GM18868 (cell line): ENCODE results near the gene NTM.
"Not testable (repeated sequence)": the region's sequence is repeated elsewhere in the genome, so short reads cannot be mapped to it uniquely, and the experiment has no call there.

Experiments used
- ATAC-seq: cut with Tn5 transposase; IDR thresholded peaks from one replicate; pipeline ENCODE4 v1.9.1; 2021; ENCODE audit warnings: mild to moderate bottlenecking, moderate library complexity; ENCODE audit not compliant: unreplicated experiment

Gene NTM

DNA sequence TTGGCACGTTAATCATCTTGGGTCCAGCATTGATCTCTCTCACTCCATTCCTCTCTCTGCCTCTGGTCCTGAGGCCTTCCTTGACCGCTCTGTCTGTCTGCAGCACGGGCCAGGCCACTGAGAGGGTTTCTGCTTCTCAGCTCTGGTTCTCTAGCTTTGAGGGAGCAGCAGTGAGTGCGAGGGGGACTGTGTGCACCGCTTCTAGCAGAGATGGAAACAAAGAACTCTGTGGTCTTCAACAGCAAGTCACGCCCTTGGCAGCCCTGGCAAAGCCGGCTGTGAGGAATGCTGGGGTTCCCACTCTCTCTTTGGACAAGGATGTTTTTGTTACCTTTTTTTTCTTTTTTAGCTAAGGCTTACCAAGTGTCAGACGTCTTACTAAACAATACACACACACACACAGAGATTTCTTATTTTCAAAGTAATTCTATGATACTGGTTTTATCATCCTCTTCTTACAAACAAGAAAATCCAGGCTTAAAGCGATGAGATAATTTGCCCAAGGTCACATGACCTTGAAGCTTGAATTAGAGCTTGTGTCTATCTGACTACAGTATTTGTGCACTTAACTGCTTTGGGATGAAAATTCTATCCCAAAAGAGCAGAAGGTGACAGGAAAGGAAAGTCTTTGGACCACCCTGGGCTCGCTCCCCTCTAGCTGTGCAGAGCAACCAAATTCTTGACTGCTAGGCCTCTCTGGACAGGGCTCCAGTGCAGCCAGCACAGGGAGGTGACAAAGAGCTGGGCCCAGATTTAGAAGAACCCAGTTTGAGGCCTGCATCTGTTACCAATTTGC is 293.2 kb downstream of the NTM start:
- ATAC-seq = no peak

DNA sequence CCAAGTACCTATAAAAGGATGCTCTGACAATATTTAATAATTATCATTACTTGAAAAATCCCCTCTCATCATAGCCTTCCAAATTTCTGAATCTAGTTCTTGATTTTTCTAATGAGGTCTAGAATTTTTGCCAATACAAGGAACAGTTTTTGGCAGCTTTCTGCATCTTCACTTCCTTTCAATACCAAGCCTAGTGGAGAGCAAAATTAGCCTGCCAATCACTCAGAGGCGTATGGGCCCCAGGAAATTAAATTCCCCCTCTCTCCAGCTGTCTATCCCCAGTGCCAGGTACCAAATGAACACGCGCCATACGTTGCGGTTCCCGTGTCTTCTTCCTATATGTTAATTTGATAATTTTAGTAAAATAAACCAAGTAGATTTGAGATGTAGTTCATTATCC is 293.9 kb downstream of the NTM start:
- no peak for ATAC-seq

DNA sequence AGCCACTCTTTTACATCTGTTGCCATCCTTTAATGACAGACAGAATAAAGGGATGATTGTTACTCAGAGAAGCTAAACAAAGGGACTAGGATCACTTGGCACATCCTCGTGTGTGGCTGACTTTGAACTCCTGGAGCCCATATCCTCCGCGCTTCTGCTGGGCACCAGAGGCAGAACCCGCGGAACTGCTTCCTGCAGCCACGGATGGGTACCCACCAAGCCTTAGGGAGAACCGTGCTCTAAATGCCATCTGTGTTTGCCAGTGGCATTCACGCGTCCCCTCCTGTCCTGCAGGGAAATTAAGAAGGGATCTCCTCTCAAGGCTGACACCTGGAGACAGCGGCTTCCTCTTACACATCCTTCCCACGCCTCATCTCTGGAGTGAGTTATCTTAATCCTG is 294.4 kb downstream of the NTM start:
- no peak for ATAC-seq

GRCh38 chr11:131665344-131665968 is 295.0 kb downstream of the NTM start:
- no peak for ATAC-seq

GRCh38 chr11:131666006-131666405 is 295.6 kb downstream of the NTM start:
- ATAC-seq = no peak

DNA sequence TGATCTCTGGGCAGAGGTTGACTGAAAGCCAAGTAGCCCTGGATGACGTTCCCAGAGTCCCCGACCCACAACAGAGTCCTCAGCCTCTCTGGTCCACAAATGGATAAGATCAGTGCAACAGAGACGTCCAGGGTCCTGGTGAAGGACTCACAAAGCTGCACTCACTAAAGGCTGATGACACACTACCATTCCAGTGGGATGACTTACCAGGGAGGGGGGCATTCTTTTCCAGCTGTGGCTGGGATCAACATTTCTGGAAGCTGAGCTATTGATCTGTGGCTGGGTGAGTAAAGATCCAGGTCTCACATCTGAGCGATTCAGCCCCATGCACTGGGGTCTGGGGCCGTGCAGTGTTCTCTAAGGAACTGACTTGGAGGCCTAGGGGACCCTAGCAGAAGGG is 296.2 kb downstream of the NTM start:
- ATAC-seq = no peak

- no peak for ATAC-seq
Observed at GRCh38 chr11:131667566-131667965, 297.2 kb downstream of the NTM start.

- ATAC-seq = peak; percentile 91
Observed at GRCh38 chr11:131668500-131669400, 298.3 kb downstream of the NTM start.

DNA sequence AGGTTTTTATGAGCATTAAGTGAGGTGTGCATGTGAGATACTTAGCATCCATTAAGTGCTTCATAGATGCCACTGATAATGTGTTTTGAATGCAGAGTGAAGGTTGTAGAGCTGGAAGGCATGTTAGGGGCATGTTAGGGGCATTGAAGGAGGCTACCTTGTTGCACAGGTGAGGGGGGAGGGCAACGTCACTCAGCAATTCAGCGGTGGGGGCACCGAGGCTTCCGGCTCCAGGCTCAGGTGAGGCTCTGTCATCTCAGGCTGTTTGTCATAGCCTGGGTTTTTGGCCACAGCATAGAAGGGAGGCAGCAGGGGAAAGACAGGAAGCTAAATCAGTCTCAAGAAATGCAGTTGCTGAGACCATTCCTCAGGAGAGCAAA is 299.0 kb downstream of the NTM start:
- ATAC-seq = no peak

DNA sequence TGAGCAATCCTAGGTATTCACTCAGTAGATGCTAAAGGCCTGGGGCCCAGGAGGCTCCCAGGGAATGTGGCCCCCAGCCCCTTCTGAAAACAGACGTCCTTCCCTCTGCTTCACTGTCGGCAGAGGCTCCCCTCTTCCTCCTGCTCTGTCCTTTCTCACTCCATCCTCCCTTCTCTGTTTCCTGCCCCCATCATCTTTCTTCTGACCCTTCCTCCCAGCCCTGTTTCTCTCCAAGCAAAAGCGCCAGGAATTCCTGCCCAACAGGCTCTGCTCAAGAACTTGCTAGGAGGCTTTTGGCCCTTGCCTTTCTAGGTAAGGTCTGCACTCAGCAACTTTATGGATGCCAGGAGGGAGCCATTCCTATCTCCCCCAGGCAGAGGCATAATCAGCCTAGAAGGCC is 300.5 kb downstream of the NTM start:
- ATAC-seq = no peak

GRCh38 chr11:131671320-131671719 is 300.9 kb downstream of the NTM start:
- no peak for ATAC-seq

GRCh38 chr11:131671734-131672133 is 301.3 kb downstream of the NTM start:
- no peak for ATAC-seq

DNA sequence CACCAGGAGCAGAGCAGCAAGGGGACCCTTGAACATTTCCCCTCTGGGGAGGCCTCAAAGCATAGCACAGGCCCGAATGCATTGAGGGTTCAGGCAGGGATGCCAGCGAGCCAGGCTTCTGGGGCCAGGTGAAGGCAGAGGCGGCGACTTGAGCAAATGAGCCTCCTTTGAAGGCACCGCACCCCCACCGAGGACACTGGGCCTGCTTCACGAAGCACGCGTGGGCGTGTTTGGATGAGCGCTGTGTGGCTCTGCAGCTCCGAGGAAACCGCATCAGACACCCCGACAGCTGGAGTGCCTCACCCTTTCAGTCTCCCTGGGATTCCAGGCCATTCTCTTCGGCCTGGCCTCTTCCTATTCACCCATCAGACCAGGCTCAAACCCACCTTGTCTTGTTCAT is 301.8 kb downstream of the NTM start:
- no peak for ATAC-seq

- ATAC-seq = peak; percentile 92
Observed at GRCh38 chr11:131674051-131674755, 303.8 kb downstream of the NTM start.

- no peak for ATAC-seq
Observed at GRCh38 chr11:131675121-131675888, 304.9 kb downstream of the NTM start.

DNA sequence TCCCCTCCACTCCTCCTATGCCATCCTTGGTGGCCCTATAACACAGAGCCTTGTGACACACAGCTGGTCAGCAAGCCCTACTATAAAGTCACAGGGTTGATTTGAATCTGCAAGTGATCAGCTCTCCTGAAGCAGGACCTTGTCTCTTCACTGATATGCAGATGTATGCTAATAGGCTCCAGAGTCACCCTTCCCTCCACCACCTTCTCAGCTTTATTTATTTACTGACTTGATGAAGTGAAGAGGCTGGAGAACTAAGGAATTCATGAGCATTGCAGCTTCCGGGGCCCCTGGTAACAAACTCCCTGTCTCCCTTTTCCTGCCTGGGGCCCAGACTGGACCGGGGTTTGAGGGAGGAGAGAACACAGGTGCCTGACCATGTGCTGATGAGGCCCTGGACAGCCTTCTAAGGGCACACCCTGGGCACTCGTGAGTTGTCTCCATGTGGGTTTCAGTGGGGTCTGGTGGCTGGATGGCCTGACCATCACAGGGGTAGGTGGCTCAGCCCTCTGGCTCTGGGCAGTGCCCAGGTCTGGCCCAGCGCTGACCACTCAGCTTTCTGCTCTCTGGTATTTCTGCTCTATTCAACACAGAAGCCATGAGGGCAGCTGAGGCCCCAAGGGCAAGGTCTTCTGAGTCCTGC is 307.5 kb downstream of the NTM start:
- ATAC-seq = no peak

DNA sequence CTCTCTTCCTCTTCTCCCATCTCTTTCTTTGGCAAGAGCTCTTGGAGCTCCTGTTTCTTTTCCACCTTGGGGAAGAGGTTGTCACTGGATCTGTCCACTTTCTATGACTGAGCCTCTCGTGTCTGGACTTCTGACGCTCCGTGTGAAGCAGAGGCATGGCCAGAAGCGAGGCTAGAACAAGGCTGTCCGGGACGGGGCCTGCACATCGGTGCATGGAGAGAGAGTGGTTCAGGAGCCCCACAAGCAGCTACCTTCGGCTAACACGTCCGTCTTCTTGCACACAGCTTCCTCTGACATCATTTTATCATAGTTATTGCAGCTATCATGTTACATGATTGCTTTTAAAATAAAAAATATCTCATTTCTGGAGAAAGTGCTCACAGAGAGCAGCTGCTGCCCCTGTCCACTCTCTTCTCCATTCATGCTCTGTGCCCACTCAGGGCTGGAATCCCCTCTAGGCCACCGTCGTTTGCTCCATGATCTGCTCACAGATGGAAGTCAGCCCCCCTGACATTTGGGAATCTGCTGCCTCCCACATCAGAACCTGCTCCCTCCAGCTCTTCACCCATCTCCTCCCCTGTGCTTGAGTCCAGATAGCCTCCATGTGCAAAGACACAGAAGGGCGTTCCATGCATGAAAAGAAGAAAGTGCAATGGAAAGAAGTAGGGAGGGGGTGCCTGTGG is 308.4 kb downstream of the NTM start:
- ATAC-seq = no peak

GRCh38 chr11:131680448-131680847 is 310.0 kb downstream of the NTM start:
- not testable (repeated sequence) for ATAC-seq

- ATAC-seq = no peak
Observed at GRCh38 chr11:131681920-131682319, 311.5 kb downstream of the NTM start.
